ENCODE measurements around the gene SLFNL1. TPM values are rescaled to one million over a fixed set of nuclear protein-coding genes. Genes with fewer than 3 reads are reported as not detected.

Gene SLFNL1
- total RNA-seq, 1 donor from 2014 or later = 0.30 TPM

- TF ChIP-seq CTCF (IDR thresholded peaks at IDR 0.05) = no peak
- Mint-ChIP-seq H3K27me3 (ENCODE audit: unreplicated experiment) (no peaks in the 10 kb centered on the region), H3K27ac (ENCODE audit: unreplicated experiment) (no peak overlapping the region), H3K36me3 (ENCODE audit: unreplicated experiment) (no peaks in the 10 kb centered on the region), H3K4me3 (ENCODE audit: unreplicated experiment) (no peak overlapping the region), H3K9me3 (ENCODE audit: unreplicated experiment) (no peaks in the 10 kb centered on the region), H3K4me1 (ENCODE audit: unreplicated experiment) (peaks cover 15% of the 10 kb centered on the region)
- no peak for DNase-seq (ENCODE audit: extremely low spot score, unreplicated experiment)
Measured at GRCh38 chr1:40974945-40975344, 46.6 kb downstream of the SLFNL1 start.

- Mint-ChIP-seq H3K27ac (ENCODE audit: unreplicated experiment) (no peak overlapping the region), H3K4me1 (ENCODE audit: unreplicated experiment) (peaks cover 14% of the 10 kb centered on the region), H3K4me3 (ENCODE audit: unreplicated experiment) (no peak overlapping the region), H3K9me3 (ENCODE audit: unreplicated experiment) (no peaks in the 10 kb centered on the region), H3K36me3 (ENCODE audit: unreplicated experiment) (no peaks in the 10 kb centered on the region), H3K27me3 (ENCODE audit: unreplicated experiment) (no peaks in the 10 kb centered on the region)
- no peak for TF ChIP-seq CTCF (IDR thresholded peaks at IDR 0.05)
- DNase-seq (ENCODE audit: extremely low spot score, unreplicated experiment) = no peak
Measured at GRCh38 chr1:40973912-40974311, 47.6 kb downstream of the SLFNL1 start.

- peaks cover 23% of the 10 kb centered on the region for H3K4me1 Mint-ChIP-seq (ENCODE audit: unreplicated experiment)
- no peak for TF ChIP-seq CTCF (IDR thresholded peaks at IDR 0.05)
Measured at GRCh38 chr1:40971966-40972365, 49.6 kb downstream of the SLFNL1 start.

GRCh38 chr1:40969445-40969844 is 52.1 kb downstream of the SLFNL1 start:
- H3K27ac Mint-ChIP-seq (ENCODE audit: unreplicated experiment) = no peak overlapping the region
- no peaks in the 10 kb centered on the region for H3K36me3 Mint-ChIP-seq (ENCODE audit: unreplicated experiment)
- no peaks in the 10 kb centered on the region for H3K27me3 Mint-ChIP-seq (ENCODE audit: unreplicated experiment)

More at GRCh38 chr1:40971966-40972365, 49.6 kb downstream of the SLFNL1 start:
- no peaks in the 10 kb centered on the region for H3K36me3 Mint-ChIP-seq (ENCODE audit: unreplicated experiment)
- no peak overlapping the region for H3K27ac Mint-ChIP-seq (ENCODE audit: unreplicated experiment)
- no peaks in the 10 kb centered on the region for H3K9me3 Mint-ChIP-seq (ENCODE audit: unreplicated experiment)
- no peaks in the 10 kb centered on the region for H3K27me3 Mint-ChIP-seq (ENCODE audit: unreplicated experiment)
- no peak for DNase-seq (ENCODE audit: extremely low spot score, unreplicated experiment)
- H3K4me3 Mint-ChIP-seq (ENCODE audit: unreplicated experiment) = no peak overlapping the region

GRCh38 chr1:40966417-40966816 is 55.1 kb downstream of the SLFNL1 start:
- no peak for DNase-seq (ENCODE audit: extremely low spot score, unreplicated experiment)
- Mint-ChIP-seq H3K4me3 (ENCODE audit: unreplicated experiment) (no peak overlapping the region), H3K27me3 (ENCODE audit: unreplicated experiment) (no peaks in the 10 kb centered on the region), H3K4me1 (ENCODE audit: unreplicated experiment) (peaks cover 27% of the 10 kb centered on the region), H3K36me3 (ENCODE audit: unreplicated experiment) (no peaks in the 10 kb centered on the region), H3K27ac (ENCODE audit: unreplicated experiment) (no peak overlapping the region), H3K9me3 (ENCODE audit: unreplicated experiment) (no peaks in the 10 kb centered on the region)
- TF ChIP-seq CTCF (IDR thresholded peaks at IDR 0.05) = no peak

More at GRCh38 chr1:40969445-40969844, 52.1 kb downstream of the SLFNL1 start:
- H3K4me1 Mint-ChIP-seq (ENCODE audit: unreplicated experiment) = peaks cover 27% of the 10 kb centered on the region
- no peak overlapping the region for H3K4me3 Mint-ChIP-seq (ENCODE audit: unreplicated experiment)
- H3K9me3 Mint-ChIP-seq (ENCODE audit: unreplicated experiment) = no peaks in the 10 kb centered on the region
- no peak for TF ChIP-seq CTCF (IDR thresholded peaks at IDR 0.05)
- no peak for DNase-seq (ENCODE audit: extremely low spot score, unreplicated experiment)

Other genes with a start within 250 kb of the SLFNL1 start
- 0.51 and 0.63 TPM in 2 replicates for gene KCNQ4, start 237.9 kb downstream of the SLFNL1 start, total RNA-seq
- gene CITED4, start 159.4 kb downstream of the SLFNL1 start, total RNA-seq = 23.4 and 26.0 TPM in 2 replicates
- gene CTPS1, start 42.0 kb downstream of the SLFNL1 start, total RNA-seq = 25.6 and 27.7 TPM in 2 replicates
- gene SCMH1, start 220.6 kb upstream of the SLFNL1 start, total RNA-seq = 37.5 and 38.9 TPM in 2 replicates